Epithelial cell of esophagus (primary cell): ENCODE measurements around the gene GIT2.

Experiments
- DNase-seq: peaks from one replicate; pipeline ENCODE4 v3.0.0; 2010; ENCODE audit warnings: low read depth
- H3K4me3 ChIP-seq: 2 replicates; pipeline ENCODE4 v1.5.1; 2011; ENCODE audit warnings: mild to moderate bottlenecking, low read length, control low read depth
- CTCF ChIP-seq: IDR thresholded peaks from 2 replicates; pipeline ENCODE4 v1.5.1; 2011; ENCODE audit warnings: low read depth, mild to moderate bottlenecking, low read length, control low read depth, inconsistent platforms; ENCODE audit not compliant: insufficient read depth; ENCODE audit errors: missing control alignments

Gene GIT2

GRCh38 chr12:109923481-109924245 lies 72.5 kb downstream of the GIT2 start:
- no peak overlapping the region for H3K4me3 ChIP-seq
- no peak for DNase-seq
- TF ChIP-seq CTCF: no peak

DNA sequence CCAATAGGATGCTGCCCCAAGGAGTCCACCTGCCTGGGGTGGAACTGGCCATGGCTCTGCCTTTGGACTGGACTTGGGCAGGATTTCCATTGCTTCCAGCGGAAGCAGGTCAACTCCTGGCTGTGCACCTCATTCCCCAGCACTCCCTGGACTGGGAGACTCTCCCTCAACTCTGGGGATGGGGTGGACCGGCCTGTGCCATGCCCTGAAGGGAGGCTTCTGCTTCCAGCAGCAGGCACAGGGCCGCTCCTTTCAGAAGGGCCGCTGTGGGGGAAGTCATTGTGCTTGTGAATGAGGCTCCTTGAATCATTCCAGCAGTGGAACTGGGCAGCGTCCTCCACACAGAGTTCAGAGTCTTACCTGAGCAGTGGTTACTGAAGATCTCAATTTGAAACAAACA lies 73.1 kb downstream of the GIT2 start:
- no peak for DNase-seq
- no peak overlapping the region for H3K4me3 ChIP-seq
- TF ChIP-seq CTCF: no peak

- no peak for TF ChIP-seq CTCF
These were observed 74.2 kb downstream of the GIT2 start for GRCh38 chr12:109921982-109922381.

GRCh38 chr12:109920261-109920780 lies 75.8 kb downstream of the GIT2 start:
- no peak for DNase-seq
- no peak for TF ChIP-seq CTCF
- H3K4me3 ChIP-seq: no peak overlapping the region

More at GRCh38 chr12:109921982-109922381, 74.2 kb downstream of the GIT2 start:
- no peak for DNase-seq
- H3K4me3 ChIP-seq: no peak overlapping the region

DNA sequence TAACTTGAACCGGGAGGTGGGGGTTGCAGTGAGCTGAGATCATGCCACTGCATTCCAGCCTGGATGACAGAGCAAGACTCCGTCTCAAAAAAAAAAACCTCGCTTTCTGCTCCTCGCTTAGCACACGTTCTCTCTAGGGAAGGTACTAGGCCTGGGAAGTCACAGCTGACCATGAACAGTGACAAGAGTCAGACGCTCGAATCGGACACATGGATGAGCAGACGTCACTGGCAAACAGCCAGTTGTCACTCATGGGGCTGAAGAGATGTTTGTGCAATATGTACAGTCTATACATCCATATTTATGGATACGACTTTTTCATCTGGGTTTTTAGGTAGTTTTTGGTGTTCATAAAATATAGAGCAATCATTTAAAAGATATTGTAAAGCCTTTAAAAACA lies 76.7 kb downstream of the GIT2 start:
- no peak for TF ChIP-seq CTCF
- H3K4me3 ChIP-seq: no peak overlapping the region
- DNase-seq: no peak

GRCh38 chr12:109916045-109916444 lies 80.1 kb downstream of the GIT2 start:
- H3K4me3 ChIP-seq: no peak overlapping the region
- no peak for TF ChIP-seq CTCF
- DNase-seq: no peak
